HEK293 (cell line): ENCODE data around the gene PMM1.

Source experiments
- CTCF ChIA-PET: fragments of 350-600 bp; formaldehyde crosslinking; extraction: SDS; loops from one replicate; lab custom pipeline; 2021; ENCODE audit warnings: antibody characterized with exemption; lab: Yijun Ruan, JAX
- POLR2A ChIA-PET: fragments of 300-600 bp; formaldehyde crosslinking; extraction: SDS; loops from one replicate; lab custom pipeline; 2020; ENCODE audit warnings: antibody characterized with exemption, inconsistent platforms; lab: Yijun Ruan, JAX
- H3K27ac ChIP-seq: fragments of 200-500 bp; sonication (Bioruptor generic); 2 replicates; pipeline ENCODE4 v1.5.1; 2014; ENCODE audit warnings: low read depth, low read length, control low read depth, inconsistent platforms; ENCODE audit errors: extremely low read depth
- H3K36me3 ChIP-seq, 2 experiments: fragments of 200-500 bp in 1 of 2; sonication (Bioruptor generic) in 1 of 2; 1 replicate in 1 of 2; 2 replicates in 1 of 2; pipeline ENCODE4 v1.5.1; 2014 to 2017; ENCODE audit warnings: inconsistent platforms in 2 of 2, low read length in 2 of 2; ENCODE audit not compliant: control insufficient read depth in 2 of 2, insufficient read depth in 1 of 2
- H3K4me1 ChIP-seq: fragments of 200-500 bp; sonication (Bioruptor generic); 2 replicates; pipeline ENCODE4 v1.5.1; 2014; ENCODE audit warnings: mild to moderate bottlenecking, low read length, inconsistent platforms; ENCODE audit not compliant: control insufficient read depth, insufficient read depth
- H3K4me3 ChIP-seq: 2 replicates; pipeline ENCODE4 v1.5.1; 2011; ENCODE audit warnings: low read depth, mild to moderate bottlenecking, control low read depth, low read length, moderate library complexity
- H3K9me3 ChIP-seq: fragments of 200-500 bp; sonication (Bioruptor generic); 2 replicates; pipeline ENCODE4 v1.5.1; 2014; ENCODE audit warnings: low read depth, low read length, inconsistent platforms; ENCODE audit not compliant: control insufficient read depth, insufficient read depth
- HOXC10 ChIP-seq: sonication (generic); formaldehyde crosslinking; IDR thresholded peaks from 2 replicates; pipeline ENCODE4 v1.8.1; 2023; ENCODE audit warnings: mild to moderate bottlenecking, missing genetic modification reagents
- KLF17 ChIP-seq: fragments of 450-650 bp; formaldehyde crosslinking; IDR thresholded peaks from 2 replicates; pipeline ENCODE4 v1.5.1; 2016; ENCODE audit warnings: missing biosample characterization, missing genetic modification characterization
- PRDM6 ChIP-seq: fragments of 450-650 bp; formaldehyde crosslinking; IDR thresholded peaks from 2 replicates; pipeline ENCODE4 v1.5.1; 2017; ENCODE audit warnings: missing biosample characterization, missing genetic modification characterization
- RBAK ChIP-seq: fragments of 450-650 bp; formaldehyde crosslinking; IDR thresholded peaks from 2 replicates; pipeline ENCODE4 v1.5.1; 2016; ENCODE audit warnings: missing biosample characterization, missing genetic modification characterization
- SP3 ChIP-seq: fragments of 450-650 bp; formaldehyde crosslinking; IDR thresholded peaks from 2 replicates; pipeline ENCODE4 v1.5.1; 2016; ENCODE audit warnings: missing biosample characterization, missing genetic modification characterization
- TCF7L2 ChIP-seq: IDR thresholded peaks from 2 replicates; pipeline ENCODE4 v1.6.1; 2011; ENCODE audit warnings: low read depth, mild to moderate bottlenecking, inconsistent platforms, low read length, moderate library complexity, borderline replicate concordance
- ZBTB44 ChIP-seq: fragments of 450-650 bp; IDR thresholded peaks from 2 replicates; pipeline ENCODE4 v1.5.1; 2018; ENCODE audit warnings: missing biosample characterization, mild to moderate bottlenecking, missing genetic modification characterization
- ZFP3 ChIP-seq: fragments of 450-650 bp; formaldehyde crosslinking; IDR thresholded peaks from 2 replicates; pipeline ENCODE4 v1.5.1; 2016; ENCODE audit warnings: low read depth, missing biosample characterization, missing genetic modification characterization
- ZNF10 ChIP-seq: fragments of 450-650 bp; formaldehyde crosslinking; IDR thresholded peaks from 2 replicates; pipeline ENCODE4 v1.5.1; 2017; ENCODE audit warnings: missing biosample characterization, missing genetic modification characterization
- ZNF133 ChIP-seq: fragments of 450-650 bp; formaldehyde crosslinking; IDR thresholded peaks from 2 replicates; pipeline ENCODE4 v1.5.1; 2016; ENCODE audit warnings: missing biosample characterization, missing genetic modification characterization
- ZNF221 ChIP-seq: fragments of 450-650 bp; formaldehyde crosslinking; IDR thresholded peaks from 2 replicates; pipeline ENCODE4 v1.5.1; 2017; ENCODE audit warnings: missing biosample characterization, missing genetic modification characterization, borderline replicate concordance
- ZNF335 ChIP-seq: fragments of 450-650 bp; formaldehyde crosslinking; conservative IDR thresholded peaks from 2 replicates; pipeline ENCODE4 v1.5.1; 2016; ENCODE audit warnings: missing biosample characterization, missing genetic modification characterization
- ZNF362 ChIP-seq: fragments of 450-650 bp; formaldehyde crosslinking; IDR thresholded peaks from 2 replicates; pipeline ENCODE4 v1.5.1; 2016; ENCODE audit warnings: missing biosample characterization, missing genetic modification characterization
- ZNF514 ChIP-seq: fragments of 450-650 bp; formaldehyde crosslinking; IDR thresholded peaks from 2 replicates; pipeline ENCODE4 v1.5.1; 2016; ENCODE audit warnings: missing biosample characterization, missing genetic modification characterization
- ZNF518A ChIP-seq: fragments of 450-650 bp; formaldehyde crosslinking; conservative IDR thresholded peaks from 2 replicates; pipeline ENCODE4 v1.5.1; 2016; ENCODE audit warnings: low read depth, missing biosample characterization, missing genetic modification characterization
- ZNF521 ChIP-seq: fragments of 450-650 bp; formaldehyde crosslinking; IDR thresholded peaks from 2 replicates; pipeline ENCODE4 v1.5.1; 2017; ENCODE audit warnings: missing biosample characterization, mild to moderate bottlenecking, missing genetic modification characterization
- ZNF529 ChIP-seq: fragments of 450-650 bp; formaldehyde crosslinking; IDR thresholded peaks from 2 replicates; pipeline ENCODE4 v1.5.1; 2017; ENCODE audit warnings: missing genetic modification characterization, missing biosample characterization; ENCODE audit not compliant: insufficient replicate concordance
- ZNF585B ChIP-seq: fragments of 450-650 bp; formaldehyde crosslinking; IDR thresholded peaks from 2 replicates; pipeline ENCODE4 v1.5.1; 2016; ENCODE audit warnings: missing biosample characterization, missing genetic modification characterization
- ZNF645 ChIP-seq: fragments of 450-650 bp; formaldehyde crosslinking; IDR thresholded peaks from 2 replicates; pipeline ENCODE4; 2016; ENCODE audit warnings: missing biosample characterization, missing genetic modification characterization
- ZSCAN16 ChIP-seq: fragments of 450-650 bp; formaldehyde crosslinking; IDR thresholded peaks from 2 replicates; pipeline ENCODE4 v1.5.1; 2016; ENCODE audit warnings: missing biosample characterization, missing genetic modification characterization

Gene PMM1

GRCh38 chr22:41576877-41577276 lies 12.8 kb downstream of the PMM1 start (continued):
- no peak for TF ChIP-seq ZNF362 (tag by site-specific recombination)
- TF ChIP-seq ZNF645 (tag by site-specific recombination), result no peak
- TF ChIP-seq ZBTB44 (tag by site-specific recombination), result no peak

GRCh38 chr22:41575533-41575932 lies 14.1 kb downstream of the PMM1 start:
- ChIA-PET POLR2A (interaction anchor here (2.2 to 9.9 kb wide), 2 partner anchors 14 to 15 kb away, joined by 10 to 85 read pairs; partner anchors contain the start of genes CSDC2 and PMM1), CTCF (interaction anchor here (1.0 to 3.5 kb wide), 3 partner anchors 15 to 22 kb away, joined by 3 to 36 read pairs (median 4); partner anchors contain the start of gene CSDC2)
- no peaks in the 10 kb centered on the region for H3K9me3 ChIP-seq
- H3K36me3 ChIP-seq, result peaks cover 0 to 59% of the 10 kb centered on the region in 2 experiments; a peak in 2 of 3 replicates
- H3K4me3 ChIP-seq, result no peak overlapping the region
- TF ChIP-seq RBAK (no peak), ZNF521 (no peak), HOXC10 (CRISPR knock-in tag) (no peak), ZNF529 (tag by site-specific recombination) (no peak), ZNF133 (no peak)
- no peak overlapping the region for H3K27ac ChIP-seq
- H3K4me1 ChIP-seq, result no peaks in the 10 kb centered on the region

GRCh38 chr22:41574847-41575381 lies 14.7 kb downstream of the PMM1 start:
- POLR2A ChIA-PET, result interaction anchor here (2.2 to 9.9 kb wide), 2 partner anchors 14 to 15 kb away, joined by 10 to 85 read pairs; partner anchors contain the start of genes CSDC2 and PMM1
- CTCF ChIA-PET, result interaction anchor here (1.0 kb wide), 1 partner anchor 23 kb away, joined by 3 read pairs; no protein-coding TSS in a partner anchor
- H3K36me3 ChIP-seq, result peaks cover 0 to 53% of the 10 kb centered on the region in 2 experiments; a peak in 2 of 3 replicates
- no peak overlapping the region for H3K27ac ChIP-seq
- no peak for TF ChIP-seq SP3
- no peak for TF ChIP-seq ZFP3 (tag by site-specific recombination)
- TF ChIP-seq ZNF221 (tag by site-specific recombination), result no peak
- no peak for TF ChIP-seq TCF7L2
- TF ChIP-seq ZNF335 (tag by site-specific recombination), result no peak
- TF ChIP-seq KLF17, result no peak
- TF ChIP-seq PRDM6 (tag by site-specific recombination), result no peak
- TF ChIP-seq ZNF514 (tag by site-specific recombination), result no peak
- TF ChIP-seq ZNF10 (tag by site-specific recombination), result no peak
- no peak for TF ChIP-seq ZNF585B
- no peak for TF ChIP-seq ZSCAN16
- TF ChIP-seq ZNF518A (tag by site-specific recombination), result no peak
- H3K4me1 ChIP-seq, result no peaks in the 10 kb centered on the region
- no peak overlapping the region for H3K4me3 ChIP-seq
- no peaks in the 10 kb centered on the region for H3K9me3 ChIP-seq
